NCI-H345 (cell line): Measurements from ENCODE around the gene UVSSA.
A peak's percentile ranks its signal among the peaks of the same experiment; 100 is the strongest.
"Not testable (repeated sequence)": the region's sequence is repeated elsewhere in the genome, so short reads cannot be mapped to it uniquely, and the experiment has no call there.

Experiments used
- DNase-seq: peaks from one replicate; lab custom pipeline; 2025; lab: John Stamatoyannopoulos, UW

Gene UVSSA

DNA sequence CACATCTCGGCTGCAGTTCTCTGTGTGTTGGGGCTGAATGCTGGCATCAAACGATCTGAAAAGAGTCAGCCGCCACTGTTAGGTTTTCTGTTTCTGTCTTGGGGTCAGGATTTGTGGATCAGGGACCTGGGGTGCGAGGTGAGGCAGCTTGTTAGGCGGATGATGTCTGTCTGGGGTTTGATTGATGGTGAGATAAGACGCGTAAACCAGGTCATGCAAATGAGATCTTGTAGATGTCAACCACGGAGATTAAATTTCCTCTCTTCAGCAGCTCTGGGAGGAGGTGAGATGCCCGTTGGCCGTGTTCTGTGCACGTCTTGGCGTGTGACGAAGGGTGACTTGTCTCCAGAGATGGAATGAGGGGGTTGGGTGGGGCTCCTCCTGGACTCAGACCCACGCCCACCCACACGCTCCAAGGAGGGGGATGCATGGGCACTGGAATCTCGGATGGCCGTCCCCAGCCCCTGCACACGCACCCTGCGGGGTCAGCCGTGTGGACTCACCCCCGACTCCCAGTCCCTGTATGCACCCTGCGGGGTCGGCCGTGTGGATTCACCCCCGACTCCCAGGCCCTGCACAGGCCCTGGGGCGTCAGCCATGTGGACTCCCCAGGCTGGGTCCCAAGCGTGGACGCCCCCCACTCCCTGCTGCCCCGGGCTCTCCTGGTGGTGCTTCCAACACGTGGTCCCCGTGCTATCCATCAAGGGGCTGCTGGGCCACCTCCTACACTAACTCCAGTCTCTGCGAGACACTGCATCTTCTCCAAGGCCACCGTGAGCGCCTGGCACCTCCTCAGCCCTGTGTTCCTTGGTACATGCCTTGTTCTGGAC is 16.0 kb upstream of the UVSSA start:
- no peak for DNase-seq

DNA sequence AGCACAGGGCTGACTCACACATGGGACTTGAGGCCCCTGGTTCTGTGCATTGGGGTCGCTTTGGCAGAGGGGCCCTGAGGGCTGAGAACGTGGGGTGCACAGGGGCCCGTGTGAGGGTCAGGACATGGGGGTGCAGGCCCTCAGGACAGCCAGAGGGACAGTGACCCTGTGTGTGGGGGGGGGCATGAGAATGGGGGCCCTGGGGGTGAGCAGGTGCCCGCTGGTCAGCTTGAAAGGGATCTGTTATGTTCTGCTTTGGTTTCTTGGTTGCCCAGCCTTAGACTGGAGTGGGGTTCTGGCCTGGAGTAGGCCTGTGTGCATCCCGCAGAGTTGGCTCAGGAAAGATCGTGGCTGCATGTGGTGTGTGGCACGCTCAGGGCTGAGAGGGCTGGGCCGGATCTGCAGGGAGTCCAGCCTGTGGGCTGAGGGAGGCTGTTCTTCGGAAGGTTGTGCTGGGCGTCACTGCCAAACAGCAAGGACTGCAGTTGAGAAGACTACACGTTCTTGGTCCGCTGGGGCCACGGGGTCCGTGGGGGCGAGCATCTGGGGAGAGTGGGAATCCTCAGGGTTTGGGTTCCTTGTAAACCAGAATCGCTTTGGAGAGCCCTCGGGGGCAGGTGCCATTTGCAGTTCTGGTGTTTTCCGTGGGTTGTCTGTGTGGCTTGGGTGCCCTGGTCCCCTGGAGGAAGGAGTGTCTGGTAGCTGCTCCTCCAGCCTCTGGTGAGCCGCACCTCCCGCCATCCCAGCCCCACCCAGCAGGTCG is 15.2 kb upstream of the UVSSA start:
- no peak for DNase-seq

DNA sequence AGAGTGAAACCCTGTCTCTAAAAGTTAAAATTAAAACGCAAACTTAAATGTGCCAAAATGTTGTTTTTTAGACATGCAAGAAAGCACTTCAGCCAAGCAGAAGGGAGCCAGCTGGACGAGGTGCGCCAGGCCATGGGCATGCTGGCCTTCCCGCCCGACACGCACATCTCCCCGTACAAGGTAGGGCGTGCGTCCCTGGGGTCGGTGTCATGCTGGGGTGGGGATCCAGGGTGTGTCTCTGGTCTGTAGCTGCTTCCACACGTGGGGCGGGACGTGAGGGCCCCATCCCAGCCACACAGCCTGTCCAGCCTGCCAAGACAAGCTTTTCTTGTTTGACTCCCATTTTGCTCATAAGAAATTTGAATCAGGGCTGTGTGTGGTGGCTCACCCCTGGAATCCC is 14.3 kb upstream of the UVSSA start:
- no peak for DNase-seq

DNA sequence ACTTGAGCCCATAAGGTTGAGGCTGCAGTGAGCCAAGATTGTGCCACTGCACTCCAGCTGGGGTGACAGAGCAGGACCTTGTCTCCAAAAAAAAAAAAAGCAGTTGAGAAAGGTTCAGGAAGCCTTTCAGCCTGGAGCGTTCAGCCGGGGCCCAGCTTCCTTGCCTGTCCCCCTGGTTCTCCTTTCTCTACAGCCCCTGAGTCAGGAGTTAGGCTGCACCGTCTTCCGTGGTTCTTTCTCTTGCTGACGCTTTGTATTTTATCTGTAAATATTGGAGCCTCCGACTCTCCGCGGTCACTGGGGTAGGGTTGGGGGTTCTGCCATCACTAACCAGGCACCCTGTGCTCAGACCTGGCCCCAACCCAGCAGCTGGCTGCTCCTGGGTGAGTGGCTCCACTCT is 13.8 kb upstream of the UVSSA start:
- no peak for DNase-seq

DNA sequence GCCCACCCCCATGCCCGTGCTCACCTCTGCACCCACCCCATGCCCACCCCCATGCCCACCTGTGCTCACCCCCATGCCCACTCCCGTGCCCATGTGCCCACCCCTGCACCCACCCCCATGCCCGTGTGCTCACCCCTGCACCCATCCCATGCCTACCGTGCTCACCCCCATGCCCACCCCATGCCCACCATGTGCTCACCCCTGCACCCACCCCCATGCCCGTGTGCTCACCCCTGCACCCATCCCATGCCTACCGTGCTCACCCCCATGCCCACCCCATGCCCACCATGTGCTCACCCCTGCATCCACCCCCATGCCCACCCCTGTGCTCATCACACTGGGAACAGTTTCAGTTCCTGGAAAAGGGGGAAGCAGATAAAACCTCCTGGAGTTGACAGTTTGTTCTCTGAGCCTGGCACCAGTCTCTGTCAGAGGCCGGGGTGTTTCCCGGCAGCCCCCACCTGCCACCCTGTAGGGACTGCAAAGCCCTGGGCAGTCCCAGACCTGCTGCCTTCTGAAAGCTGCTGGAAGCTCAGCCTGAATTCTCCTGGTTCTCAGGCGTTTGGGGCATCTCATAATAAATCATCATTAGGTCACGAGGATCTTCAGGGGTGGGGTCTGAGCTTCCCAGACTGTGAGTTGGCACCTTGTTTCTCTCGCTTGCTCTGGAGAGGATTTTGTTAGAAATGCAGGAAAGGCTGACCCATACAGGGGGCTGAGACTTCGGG is 13.0 kb upstream of the UVSSA start:
- not testable (repeated sequence) for DNase-seq

DNA sequence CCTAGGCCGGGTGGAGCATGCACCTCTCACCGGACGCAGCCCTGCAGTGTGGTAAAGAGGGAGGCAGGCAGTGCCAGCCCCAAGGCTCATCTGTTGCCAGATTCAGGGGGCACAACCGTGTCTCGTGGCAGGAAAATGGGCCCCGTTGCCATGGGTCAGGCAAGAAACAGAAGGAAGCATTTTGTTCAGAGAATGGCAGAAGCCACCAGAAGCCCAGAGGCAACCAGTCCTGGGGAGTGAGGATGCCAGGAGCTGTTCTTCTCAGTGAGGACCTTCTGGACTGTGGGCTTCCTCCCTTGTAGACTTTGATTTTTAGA is 12.5 kb upstream of the UVSSA start:
- no peak for DNase-seq

DNA sequence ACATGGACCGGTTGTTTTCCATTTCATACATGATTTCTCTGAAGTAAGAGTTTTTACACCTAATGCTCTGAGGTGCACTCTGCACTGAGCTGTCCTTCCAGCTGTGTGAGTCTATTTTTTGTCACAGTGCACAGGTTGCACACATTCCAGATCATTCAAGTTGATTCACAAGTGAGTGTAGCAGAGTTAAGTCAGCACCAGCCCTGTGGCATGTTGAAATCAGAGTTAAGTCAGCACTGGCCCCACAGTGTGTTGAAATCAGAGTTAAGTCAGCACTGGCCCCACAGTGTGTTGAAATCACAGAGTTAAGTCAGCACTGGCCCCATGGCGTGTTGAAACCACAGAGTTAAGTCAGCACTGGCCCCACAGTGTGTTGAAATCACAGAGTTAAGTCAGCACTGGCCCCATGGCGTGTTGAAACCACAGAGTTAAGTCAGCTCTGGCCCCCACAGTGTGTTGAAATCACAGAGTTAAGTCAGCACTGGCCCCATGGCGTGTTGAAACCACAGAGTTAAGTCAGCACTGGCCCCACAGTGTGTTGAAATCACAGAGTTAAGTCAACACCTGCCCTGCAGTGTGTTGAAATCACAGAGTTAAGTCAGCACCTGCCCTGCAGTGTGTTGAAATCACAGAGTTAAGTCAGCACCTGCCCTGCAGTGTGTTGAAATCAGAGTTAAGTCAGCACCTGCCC is 11.7 kb upstream of the UVSSA start:
- not testable (repeated sequence) for DNase-seq

DNA sequence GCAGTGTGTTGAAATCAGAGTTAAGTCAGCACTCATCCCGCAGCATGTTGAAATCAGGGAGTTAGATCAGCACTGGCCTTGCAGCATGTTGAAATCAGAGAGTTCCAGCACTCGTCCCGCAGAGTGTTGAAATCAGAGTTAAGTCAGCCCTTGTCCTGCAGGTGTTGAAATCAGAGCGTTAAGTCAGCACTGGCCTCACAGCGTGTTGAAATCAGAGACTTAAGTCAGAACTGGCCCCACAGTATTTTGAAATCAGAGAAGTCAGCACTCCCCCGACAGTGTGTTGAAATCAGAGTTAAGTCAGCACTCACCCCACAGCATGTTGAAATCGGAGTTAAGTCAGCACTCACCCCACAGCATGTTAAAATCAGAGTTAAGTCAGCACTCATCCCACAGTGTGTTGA is 10.9 kb upstream of the UVSSA start:
- no peak for DNase-seq

DNA sequence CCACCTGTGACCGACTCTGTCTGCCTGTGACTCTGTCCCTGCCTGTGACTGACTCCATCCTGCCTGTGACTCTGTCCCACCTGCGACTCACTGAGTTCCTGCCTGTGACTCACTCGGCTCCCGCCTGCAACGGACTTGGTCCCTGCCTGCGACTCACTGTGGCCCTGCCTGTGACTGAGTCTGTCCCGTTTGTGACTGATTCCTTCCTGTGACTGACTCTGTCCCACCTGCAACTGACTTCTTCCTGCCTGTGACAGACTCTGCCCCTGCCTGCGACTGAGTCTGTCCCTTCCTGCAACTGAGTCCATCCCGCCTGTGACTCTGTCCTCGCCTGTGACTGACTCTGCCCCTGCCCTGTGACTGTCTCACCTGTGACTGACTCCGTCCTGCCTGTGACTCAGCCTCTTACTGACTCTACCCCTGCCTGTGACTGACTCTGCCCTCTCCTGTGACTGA is 9.6 kb upstream of the UVSSA start:
- no peak for DNase-seq

DNA sequence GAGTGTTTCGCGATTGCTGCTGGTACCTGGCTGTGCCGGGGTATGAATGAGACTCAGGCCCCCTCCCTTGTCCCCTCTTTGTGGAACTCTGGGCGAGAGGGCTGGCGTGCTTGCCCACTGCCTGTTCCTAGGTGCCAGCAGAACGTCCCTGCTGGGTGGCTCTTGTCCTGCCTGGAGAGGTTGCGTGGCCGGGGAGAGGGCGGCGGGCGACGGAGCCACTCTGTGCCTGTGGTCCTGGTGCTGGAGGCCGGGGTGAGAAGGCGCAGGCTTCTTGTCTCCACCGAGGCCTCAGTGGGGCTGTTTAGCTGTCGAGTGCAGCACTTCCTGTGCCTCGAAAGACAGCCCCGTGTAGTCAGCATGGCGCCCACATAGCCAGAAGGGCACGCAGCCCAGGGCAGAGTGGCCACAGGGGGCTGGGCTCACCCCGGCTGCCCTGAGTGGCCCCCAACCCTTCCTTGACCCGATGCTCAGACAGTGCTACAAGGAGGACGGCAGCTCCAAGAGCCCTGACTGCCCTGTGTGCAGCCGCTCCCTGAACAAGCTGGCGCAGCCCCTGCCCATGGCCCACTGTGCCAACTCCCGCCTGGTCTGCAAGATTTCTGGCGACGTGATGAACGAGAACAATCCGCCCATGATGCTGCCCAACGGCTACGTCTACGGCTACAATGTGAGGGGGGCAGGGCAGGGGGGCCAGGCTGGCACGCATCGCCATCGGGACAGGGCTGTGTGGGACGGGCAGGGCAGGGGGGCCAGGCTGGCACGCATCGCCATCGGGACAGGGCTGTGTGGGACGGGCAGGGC is 8.9 kb upstream of the UVSSA start:
- no peak for DNase-seq

DNA sequence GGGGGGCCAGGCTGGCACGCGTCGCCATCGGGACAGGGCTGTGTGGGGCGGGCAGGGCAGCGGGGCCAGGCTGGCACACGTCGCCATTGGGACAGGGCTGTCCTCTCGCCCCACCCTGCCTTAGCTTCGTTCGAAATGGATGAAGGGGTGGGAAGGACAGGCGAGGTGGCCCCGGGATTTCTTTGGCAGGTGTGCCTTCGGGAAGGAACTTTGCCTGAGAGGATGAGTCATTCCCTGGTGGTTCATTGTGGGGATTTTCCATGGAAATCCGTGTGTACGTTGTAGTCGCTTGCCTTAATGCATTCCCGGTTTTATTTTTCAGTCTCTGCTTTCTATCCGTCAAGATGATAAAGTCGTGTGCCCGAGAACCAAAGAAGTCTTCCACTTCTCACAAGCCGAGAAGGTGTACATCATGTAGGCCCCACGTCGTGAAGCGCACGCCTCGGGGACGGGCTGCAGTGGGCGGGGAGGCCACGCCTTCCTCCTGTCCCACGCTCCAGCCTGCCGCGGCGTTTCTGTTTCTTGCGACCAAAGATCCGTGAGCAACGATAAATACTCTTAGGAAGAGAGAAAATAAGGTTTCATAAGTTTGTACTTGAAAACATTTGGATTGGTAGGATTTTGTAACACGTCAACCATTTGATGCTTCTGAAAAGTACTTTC is 8.1 kb upstream of the UVSSA start:
- no peak for DNase-seq

DNA sequence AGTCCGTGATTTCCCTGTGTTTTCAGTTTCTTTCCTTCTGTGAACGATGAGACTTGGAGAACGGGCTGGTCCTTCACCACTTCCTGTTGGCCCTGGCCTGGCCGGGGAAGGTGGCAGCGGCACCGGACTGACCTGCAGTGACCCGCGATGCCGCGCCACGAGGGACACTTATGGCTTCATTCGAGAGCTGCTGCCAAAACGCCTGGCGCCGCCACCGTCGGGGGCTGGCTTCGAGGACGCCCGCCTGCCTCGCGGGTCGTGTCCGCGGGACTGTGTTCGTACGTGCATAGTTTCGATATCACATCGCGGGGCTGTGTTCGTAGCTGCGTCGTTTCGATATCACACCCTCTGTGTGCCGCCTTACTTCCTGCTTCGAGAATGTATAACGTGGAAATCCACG is 7.5 kb upstream of the UVSSA start:
- DNase-seq = no peak

DNA sequence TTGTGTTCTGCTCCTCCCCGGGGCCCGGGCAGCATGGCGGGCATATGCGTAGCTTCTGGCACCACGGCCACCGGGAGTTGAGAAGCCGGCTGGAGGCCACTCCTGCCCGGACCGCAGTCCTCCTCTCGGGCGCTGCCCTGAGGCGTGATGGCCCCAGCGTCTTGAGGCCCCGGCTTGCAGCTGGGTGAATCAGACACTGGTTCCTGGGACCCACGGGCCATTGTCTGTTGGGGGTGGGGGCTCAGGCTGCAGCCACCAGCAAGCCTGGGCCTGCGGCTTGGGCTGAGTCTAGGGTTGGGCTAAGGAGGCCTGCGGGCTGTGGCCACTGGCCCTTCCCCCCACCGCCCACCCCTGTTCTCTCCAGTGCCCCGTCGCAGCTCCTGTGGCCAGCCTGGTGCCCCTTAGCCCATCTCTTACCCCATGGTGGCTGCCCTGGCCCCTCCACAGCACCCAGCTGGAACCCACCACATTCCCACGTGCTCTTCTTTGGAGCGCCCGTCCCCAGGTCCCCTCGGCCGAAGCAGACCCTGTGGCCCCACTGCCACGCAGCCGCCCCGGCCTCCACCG is 6.7 kb upstream of the UVSSA start:
- no peak for DNase-seq

DNA sequence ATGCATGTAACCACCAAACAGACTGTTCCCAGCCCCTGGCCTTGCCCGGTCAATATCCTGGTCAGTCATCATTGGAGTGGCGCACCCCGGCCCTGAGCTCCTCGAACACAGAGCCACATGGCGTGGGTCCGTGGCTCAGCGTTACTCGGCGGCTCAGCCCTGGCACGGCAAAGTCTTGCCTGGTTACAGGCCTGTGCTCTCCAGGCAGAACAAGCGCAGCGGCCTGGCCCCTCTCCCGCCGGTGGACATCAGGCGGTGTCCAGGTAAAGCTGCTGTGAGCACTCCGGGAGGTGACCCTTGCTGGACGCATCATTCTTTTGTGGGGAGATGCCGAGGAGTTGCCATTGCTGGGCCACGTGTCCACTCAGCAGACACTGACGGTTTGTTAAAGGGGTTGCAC is 6.1 kb upstream of the UVSSA start:
- no peak for DNase-seq

DNA sequence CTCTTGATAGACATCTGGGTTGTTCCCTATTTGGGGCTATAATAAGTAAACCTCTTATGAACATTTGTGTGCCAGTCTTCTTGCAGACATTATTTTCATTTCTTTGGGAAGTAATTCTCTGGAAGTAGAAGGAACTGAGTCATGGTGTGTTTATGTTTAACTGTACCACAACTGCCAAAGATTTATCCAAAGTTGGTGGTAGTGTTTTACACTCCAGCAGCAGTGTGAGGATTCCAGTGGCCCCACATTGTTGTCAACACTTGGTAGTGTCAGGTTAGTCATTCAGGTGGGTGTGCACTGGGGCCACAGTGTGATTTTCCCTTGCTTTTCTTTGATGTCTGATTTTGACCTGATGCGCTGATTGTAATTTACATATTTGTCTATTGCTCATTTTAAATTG is 5.0 kb upstream of the UVSSA start:
- no peak for DNase-seq

DNA sequence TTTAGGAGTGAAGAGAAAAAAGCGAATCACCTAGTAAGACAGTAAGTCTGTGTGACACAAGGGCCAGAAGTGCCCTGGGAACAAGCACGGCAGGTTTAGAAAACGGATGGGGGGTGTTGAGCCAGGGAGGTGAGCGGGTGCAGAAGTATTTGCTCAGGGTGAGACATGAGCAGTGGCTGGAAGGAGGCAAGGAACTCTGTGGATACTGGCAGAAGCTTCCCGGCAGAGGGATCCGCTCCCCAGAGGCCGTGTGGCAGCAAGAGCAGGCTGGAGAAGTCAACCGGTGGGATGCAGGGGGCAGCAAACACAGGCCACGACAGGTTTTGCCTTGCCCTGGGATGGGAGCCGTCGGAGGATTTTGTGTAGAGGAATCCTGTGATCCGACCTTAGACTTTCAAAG is 2.3 kb upstream of the UVSSA start:
- no peak for DNase-seq

DNA sequence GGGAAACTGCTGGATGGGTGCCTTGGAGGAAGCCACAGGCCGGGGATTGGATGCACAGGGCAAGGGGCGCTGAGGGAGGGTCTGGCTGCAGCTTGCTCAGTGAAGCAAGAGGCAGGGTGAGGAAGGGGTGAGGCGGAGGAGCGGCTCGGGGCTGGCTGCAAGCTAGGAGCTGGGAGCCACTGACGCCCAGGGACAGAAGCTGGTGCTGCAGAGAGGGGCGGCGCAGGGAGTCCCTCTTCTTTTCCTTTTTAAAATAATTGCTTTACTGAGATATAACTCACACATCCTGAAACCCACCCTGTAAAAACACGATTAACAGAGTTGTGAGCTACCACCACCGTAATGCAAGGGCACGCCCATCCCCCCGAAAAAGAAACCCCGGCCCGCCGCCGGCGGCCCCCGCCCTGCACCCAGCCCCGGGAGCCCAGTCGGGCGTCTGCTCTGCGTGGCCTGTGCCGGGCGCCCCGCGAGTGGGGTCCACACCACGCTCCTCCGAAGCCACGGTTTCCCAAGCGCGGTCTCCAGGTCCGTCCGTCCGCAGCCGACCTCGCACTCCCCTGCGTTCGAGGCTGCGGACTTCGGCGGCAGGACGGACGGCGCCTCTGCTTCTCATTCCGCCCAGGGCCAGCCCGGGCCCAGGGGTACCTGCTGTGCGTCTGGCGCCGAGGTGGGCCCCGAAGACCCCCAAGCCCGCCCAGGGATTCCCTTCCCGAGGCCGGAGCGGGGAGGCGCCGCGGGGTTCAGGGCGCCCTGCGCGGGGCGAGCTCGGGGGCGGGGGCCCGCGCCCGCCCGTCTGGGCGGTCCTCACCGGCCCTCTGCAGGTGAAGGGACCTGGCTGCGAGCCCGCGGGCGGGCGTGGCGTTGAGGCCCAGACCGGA is 866 bp upstream of the UVSSA start:
- peak; percentile 19 for DNase-seq

DNA sequence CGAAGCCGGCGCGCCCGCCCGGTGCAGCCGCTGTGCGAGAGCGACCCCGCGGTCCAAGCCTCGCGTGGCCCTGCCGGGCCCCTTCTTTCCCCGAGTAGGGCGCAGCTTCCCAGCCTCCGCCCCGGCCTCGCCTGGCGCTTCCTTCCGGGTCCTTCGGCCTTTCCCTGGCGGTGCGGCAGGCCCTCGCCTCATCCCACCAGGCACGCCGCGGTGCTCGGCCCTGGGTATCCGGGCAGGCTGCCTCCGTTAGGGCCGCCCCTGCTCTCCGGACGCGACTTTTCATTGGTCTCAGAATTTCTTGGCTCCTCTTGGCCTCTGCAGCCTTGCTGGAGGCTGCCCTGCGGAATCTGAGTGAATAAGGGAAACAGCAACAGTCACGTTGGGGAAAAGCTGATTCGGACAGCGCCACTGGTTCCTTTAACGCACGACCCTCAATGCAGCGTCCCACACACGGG is 429 bp downstream of the UVSSA start:
- peak; percentile 34 for DNase-seq

DNA sequence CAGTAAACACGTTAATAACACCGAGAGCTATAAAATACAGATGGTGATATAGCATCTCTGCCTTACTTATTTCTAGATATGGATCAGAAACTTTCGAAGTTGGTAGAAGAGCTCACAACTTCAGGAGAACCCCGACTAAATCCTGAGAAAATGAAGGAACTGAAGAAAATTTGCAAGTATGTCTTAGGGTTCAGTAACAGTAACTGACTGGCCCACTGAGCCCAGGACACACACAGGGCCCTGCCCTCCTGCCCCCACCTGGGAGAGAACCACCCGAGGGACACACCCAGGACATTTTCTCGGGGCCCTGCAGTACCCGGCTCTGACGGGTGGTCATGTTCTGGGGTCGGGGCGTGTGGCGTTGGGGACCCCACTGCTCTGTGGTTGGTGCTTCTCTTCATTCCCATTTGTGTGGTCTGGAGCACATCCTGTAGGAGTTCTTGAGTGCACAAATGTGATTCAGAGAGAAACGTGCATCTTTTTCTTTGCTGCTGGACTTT is 1.1 kb downstream of the UVSSA start:
- no peak for DNase-seq
